ENCODE data around the gene MPP4. TPM values are rescaled to one million over a fixed set of nuclear protein-coding genes. Genes with fewer than 3 reads are reported as not detected.

MPP4 gene
- total RNA-seq, 1 experiment from 2014 or later = not detected

GRCh38 chr2:201660293-201660895 lies 38.0 kb downstream of the MPP4 start:
- no peak for DNase-seq
- TF ChIP-seq EZH2 (IDR thresholded peaks at IDR 0.05; ENCODE audit: low read depth) = no peak
- no peak for TF ChIP-seq CTCF (conservative IDR thresholded peaks at IDR 0.05)
- intact Hi-C loops (cut with micrococcal nuclease; ENCODE audit: unreplicated experiment) = no loop called here
- H2AFZ ChIP-seq = peak overlapping the region; percentile 42; the same call in 1 of the 2 replicates
- CTCF ChIA-PET = no interaction called here
- H3K36me3 ChIP-seq (ENCODE audit: low read depth) = no peaks in the 10 kb centered on the region
- H3K9me2 ChIP-seq (ENCODE audit: insufficient read depth) = no peaks in the 10 kb centered on the region
- no peaks in the 10 kb centered on the region for H4K20me1 ChIP-seq (ENCODE audit: insufficient read depth)
- no peaks in the 10 kb centered on the region for H3K27me3 ChIP-seq (ENCODE audit: insufficient read depth, low read depth)
- H3K9me3 ChIP-seq (ENCODE audit: insufficient read depth, low read depth) = no peaks in the 10 kb centered on the region
- no peak overlapping the region for H3K4me3 ChIP-seq
- H3F3A ChIP-seq (ENCODE audit: insufficient read depth, low read depth) = no peaks in the 10 kb centered on the region
- H3K79me2 ChIP-seq (ENCODE audit: low read depth) = no peaks in the 10 kb centered on the region
- POLR2A ChIA-PET (ENCODE audit: unreplicated experiment) = no interaction called here
- no peaks in the 10 kb centered on the region for H3K4me1 ChIP-seq (replicated peaks; ENCODE audit: insufficient read depth)
- H3K27ac ChIP-seq = no peak overlapping the region
- H3K4me2 ChIP-seq = no peak overlapping the region
- no TSS peak for BruUV-seq (replicated peaks)

- Histone ChIP-seq H4K20me1 (ENCODE audit: insufficient read depth) (no peaks in the 10 kb centered on the region), H3K27me3 (ENCODE audit: insufficient read depth, low read depth) (no peaks in the 10 kb centered on the region), H3K4me2 (no peak overlapping the region), H3K4me1 (replicated peaks; ENCODE audit: insufficient read depth) (no peaks in the 10 kb centered on the region), H3K27ac (no peak overlapping the region), H2AFZ (no peak overlapping the region), H3K4me3 (no peak overlapping the region), H3K9me2 (ENCODE audit: insufficient read depth) (no peaks in the 10 kb centered on the region), H3K79me2 (ENCODE audit: low read depth) (no peaks in the 10 kb centered on the region), H3K36me3 (ENCODE audit: low read depth) (no peaks in the 10 kb centered on the region), H3F3A (ENCODE audit: insufficient read depth, low read depth) (no peaks in the 10 kb centered on the region; the same call in 1 of the 2 replicates), H3K9me3 (ENCODE audit: insufficient read depth, low read depth) (no peaks in the 10 kb centered on the region)
- CTCF ChIA-PET = no interaction called here
- intact Hi-C loops (cut with micrococcal nuclease; ENCODE audit: unreplicated experiment) = no loop called here
- POLR2A ChIA-PET (ENCODE audit: unreplicated experiment) = no interaction called here
- no peak for DNase-seq
- TF ChIP-seq EZH2 (IDR thresholded peaks at IDR 0.05; ENCODE audit: low read depth) = no peak
- TF ChIP-seq CTCF (conservative IDR thresholded peaks at IDR 0.05) = no peak
- no TSS peak for BruUV-seq (replicated peaks)
Observed at GRCh38 chr2:201656740-201657139, 41.7 kb downstream of the MPP4 start.

GRCh38 chr2:201656102-201656501 lies 42.3 kb downstream of the MPP4 start:
- no peaks in the 10 kb centered on the region for H3K27me3 ChIP-seq (ENCODE audit: insufficient read depth, low read depth)
- H3K9me3 ChIP-seq (ENCODE audit: insufficient read depth, low read depth) = no peaks in the 10 kb centered on the region
- no peaks in the 10 kb centered on the region; the same call in 1 of the 2 replicates for H3F3A ChIP-seq (ENCODE audit: insufficient read depth, low read depth)
- BruUV-seq (replicated peaks) = no TSS peak
- no peaks in the 10 kb centered on the region for H3K4me1 ChIP-seq (replicated peaks; ENCODE audit: insufficient read depth)
- no peak for TF ChIP-seq CTCF (conservative IDR thresholded peaks at IDR 0.05)
- no peak for TF ChIP-seq EZH2 (IDR thresholded peaks at IDR 0.05; ENCODE audit: low read depth)
- CTCF ChIA-PET = no interaction called here
- POLR2A ChIA-PET (ENCODE audit: unreplicated experiment) = no interaction called here
- no peaks in the 10 kb centered on the region for H4K20me1 ChIP-seq (ENCODE audit: insufficient read depth)
- no peak for DNase-seq
- no peaks in the 10 kb centered on the region for H3K36me3 ChIP-seq (ENCODE audit: low read depth)
- no peak overlapping the region for H3K27ac ChIP-seq
- H3K4me3 ChIP-seq = no peak overlapping the region
- no peak overlapping the region for H2AFZ ChIP-seq
- H3K9me2 ChIP-seq (ENCODE audit: insufficient read depth) = no peaks in the 10 kb centered on the region
- no peak overlapping the region for H3K4me2 ChIP-seq
- intact Hi-C loops (cut with micrococcal nuclease; ENCODE audit: unreplicated experiment) = no loop called here
- no peaks in the 10 kb centered on the region for H3K79me2 ChIP-seq (ENCODE audit: low read depth)

Measured in PC-9 (cell line).